GM12891 (cell line): Measurements from ENCODE around the gene TMEM170B.

Source experiments
- DNase-seq: peaks from one replicate; pipeline ENCODE4 v3.0.0; 2011; ENCODE audit warnings: low spot score; ENCODE audit not compliant: insufficient read length
- FAIRE-seq: peaks from 2 replicates; lab custom pipeline; 2011; peaks lifted over from hg19 to GRCh38; lab: Jason Lieb, UNC
- PAX5 ChIP-seq: IDR thresholded peaks from 2 replicates; pipeline ENCODE4 v1.6.1; 2011; ENCODE audit warnings: low read length, moderate library complexity, mild to moderate bottlenecking; ENCODE audit not compliant: insufficient read depth, severe bottlenecking
- POLR2A ChIP-seq: IDR thresholded peaks from 2 replicates; pipeline ENCODE4 v1.6.1; 2011; ENCODE audit warnings: low read depth, low read length, control low read depth
- POLR2AphosphoS5 ChIP-seq: IDR thresholded peaks from 2 replicates; pipeline ENCODE4 v1.6.1; 2011; ENCODE audit warnings: low read depth, low read length, control low read depth
- POU2F2 ChIP-seq: IDR thresholded peaks from 2 replicates; pipeline ENCODE4 v1.6.1; 2011; ENCODE audit warnings: low read depth, mild to moderate bottlenecking, control low read depth, low read length, moderate library complexity
- SPI1 ChIP-seq: IDR thresholded peaks from 2 replicates; pipeline ENCODE4 v1.6.1; 2011; ENCODE audit warnings: low read depth, low read length, control low read depth
- TAF1 ChIP-seq: IDR thresholded peaks from 2 replicates; pipeline ENCODE4 v1.6.1; 2011; ENCODE audit warnings: low read depth, low read length, control low read depth

TMEM170B gene

GRCh38 chr6:11623272-11623671 lies 85.7 kb downstream of the TMEM170B start:
- FAIRE-seq (no peak), DNase-seq (no peak)
- no peak for TF ChIP-seq TAF1
- TF ChIP-seq POU2F2: no peak
- TF ChIP-seq PAX5: no peak

- DNase-seq (no peak), FAIRE-seq (no peak)
- no peak for TF ChIP-seq POLR2A
- no peak for TF ChIP-seq SPI1
- TF ChIP-seq POLR2AphosphoS5: no peak
- TF ChIP-seq TAF1: no peak
- no peak for TF ChIP-seq PAX5
- no peak for TF ChIP-seq POU2F2
Measured at GRCh38 chr6:11625302-11625701, 87.8 kb downstream of the TMEM170B start.

GRCh38 chr6:11626356-11626755 lies 88.8 kb downstream of the TMEM170B start:
- FAIRE-seq: no peak
- no peak for TF ChIP-seq SPI1
- no peak for TF ChIP-seq POU2F2
- no peak for TF ChIP-seq PAX5
- TF ChIP-seq POLR2A: no peak
- TF ChIP-seq TAF1: no peak
- TF ChIP-seq POLR2AphosphoS5: no peak
- no peak for DNase-seq

- TF ChIP-seq TAF1 (no peak), SPI1 (peak; percentile 14; the same call in 1 of the 2 replicates)
- DNase-seq (no peak), FAIRE-seq (no peak)
Measured at GRCh38 chr6:11628562-11628961, 91.0 kb downstream of the TMEM170B start.

- FAIRE-seq (no peak), DNase-seq (no peak)
- TF ChIP-seq TAF1 (no peak), PAX5 (no peak), POLR2AphosphoS5 (no peak), POU2F2 (no peak), POLR2A (no peak), SPI1 (no peak)
Measured at GRCh38 chr6:11631008-11631407, 93.5 kb downstream of the TMEM170B start.

GRCh38 chr6:11631539-11631938 lies 94.0 kb downstream of the TMEM170B start:
- FAIRE-seq (no peak), DNase-seq (no peak)
- TF ChIP-seq TAF1: no peak

GRCh38 chr6:11632231-11632630 lies 94.7 kb downstream of the TMEM170B start:
- no peak for FAIRE-seq
- TF ChIP-seq SPI1 (no peak), POLR2A (no peak), POLR2AphosphoS5 (no peak), PAX5 (no peak), POU2F2 (no peak), TAF1 (no peak)
- no peak for DNase-seq

GRCh38 chr6:11632795-11633511 lies 95.4 kb downstream of the TMEM170B start:
- TF ChIP-seq POU2F2 (no peak), POLR2A (no peak), PAX5 (no peak), TAF1 (no peak), POLR2AphosphoS5 (no peak), SPI1 (no peak)
- no peak for FAIRE-seq
- no peak for DNase-seq
